ENCODE data around the gene AGBL5.
"Not testable (repeated sequence)": the region's sequence is repeated elsewhere in the genome, so short reads cannot be mapped to it uniquely, and the experiment has no call there.

AGBL5 gene

DNA sequence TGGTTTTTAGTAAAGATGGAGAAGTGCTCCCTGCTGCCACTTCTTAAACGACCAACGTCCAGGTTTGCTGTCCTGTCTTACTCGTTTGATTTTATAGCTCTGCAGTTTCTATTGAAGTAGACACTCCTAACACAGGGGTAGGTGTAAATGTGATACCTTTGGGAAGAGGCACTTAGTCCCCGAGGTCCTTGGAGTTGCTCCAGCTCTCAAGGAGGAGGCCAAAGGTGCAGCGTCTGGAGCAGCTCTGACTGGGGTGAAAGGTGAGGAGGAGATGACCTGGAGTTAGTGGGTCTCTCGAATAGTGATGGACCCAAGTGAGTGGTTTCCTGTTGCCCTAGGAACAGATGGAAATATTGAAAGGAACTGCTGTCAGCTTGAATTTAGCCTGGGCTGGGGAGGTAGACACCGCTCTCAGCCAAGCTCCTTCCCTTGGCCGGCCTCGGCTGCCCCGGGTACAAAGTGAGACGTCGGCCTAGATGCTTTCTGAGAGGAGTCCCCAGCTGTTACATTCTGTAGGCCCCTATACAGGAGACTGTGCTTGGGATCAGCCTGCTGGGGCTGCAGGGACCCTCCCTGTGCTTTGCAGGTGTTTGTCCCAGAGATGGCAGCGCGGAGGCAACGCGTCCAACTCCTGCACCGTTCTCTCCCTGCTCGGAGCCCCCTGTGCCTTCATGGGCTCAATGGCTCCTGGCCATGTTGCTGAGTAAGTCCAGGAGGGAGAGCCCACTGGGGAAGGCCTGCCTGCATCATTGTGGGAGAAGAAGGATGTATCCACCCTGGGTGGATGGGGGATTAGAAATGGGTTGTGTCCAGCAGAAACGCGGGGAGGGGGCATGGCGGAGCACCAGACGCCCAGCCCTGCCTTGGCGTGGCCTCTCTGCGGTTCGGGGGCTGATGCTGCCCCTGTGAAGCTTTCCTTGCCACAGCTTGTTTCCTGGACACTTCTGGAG, 40.6 kb downstream of the AGBL5 start:
- no peak for DNase-seq (ENCODE audit: low read depth, low spot score)

DNA sequence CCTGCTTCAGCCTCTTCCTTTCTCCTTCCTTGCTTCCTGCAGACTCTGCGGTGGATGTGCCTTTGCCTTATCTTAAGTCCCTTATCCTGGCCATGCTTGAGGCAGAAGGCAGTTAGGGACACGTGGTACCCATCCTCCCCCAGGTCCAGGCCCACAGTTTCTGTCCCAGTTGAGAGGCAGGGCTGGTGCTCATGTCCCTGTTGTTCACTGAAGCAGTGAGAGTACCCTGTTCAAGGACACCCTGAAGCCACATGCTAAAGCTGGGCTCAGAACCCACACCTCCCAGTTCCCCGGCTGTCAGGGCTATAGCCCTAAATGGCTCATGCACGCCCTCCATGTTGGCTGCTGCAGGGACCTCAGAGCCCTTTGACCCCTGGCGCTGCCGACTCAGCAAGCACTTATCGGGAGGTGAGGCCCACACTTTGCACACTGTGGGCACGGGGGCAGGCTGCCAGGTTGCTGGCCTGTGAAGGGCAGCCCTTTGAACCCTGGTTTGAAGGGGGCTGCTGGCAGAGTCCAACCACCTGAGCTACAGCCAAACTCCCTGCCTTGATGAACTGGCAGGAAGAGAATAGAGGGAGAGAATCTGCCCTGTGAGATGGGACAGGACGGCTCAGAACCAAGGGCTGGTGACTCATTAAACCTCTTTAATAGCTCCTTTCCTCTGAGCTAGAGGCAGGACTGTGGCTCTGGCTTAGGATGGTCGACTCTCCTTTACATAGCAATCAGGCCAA, 41.4 kb downstream of the AGBL5 start:
- DNase-seq (ENCODE audit: low read depth, low spot score) = no peak

DNA sequence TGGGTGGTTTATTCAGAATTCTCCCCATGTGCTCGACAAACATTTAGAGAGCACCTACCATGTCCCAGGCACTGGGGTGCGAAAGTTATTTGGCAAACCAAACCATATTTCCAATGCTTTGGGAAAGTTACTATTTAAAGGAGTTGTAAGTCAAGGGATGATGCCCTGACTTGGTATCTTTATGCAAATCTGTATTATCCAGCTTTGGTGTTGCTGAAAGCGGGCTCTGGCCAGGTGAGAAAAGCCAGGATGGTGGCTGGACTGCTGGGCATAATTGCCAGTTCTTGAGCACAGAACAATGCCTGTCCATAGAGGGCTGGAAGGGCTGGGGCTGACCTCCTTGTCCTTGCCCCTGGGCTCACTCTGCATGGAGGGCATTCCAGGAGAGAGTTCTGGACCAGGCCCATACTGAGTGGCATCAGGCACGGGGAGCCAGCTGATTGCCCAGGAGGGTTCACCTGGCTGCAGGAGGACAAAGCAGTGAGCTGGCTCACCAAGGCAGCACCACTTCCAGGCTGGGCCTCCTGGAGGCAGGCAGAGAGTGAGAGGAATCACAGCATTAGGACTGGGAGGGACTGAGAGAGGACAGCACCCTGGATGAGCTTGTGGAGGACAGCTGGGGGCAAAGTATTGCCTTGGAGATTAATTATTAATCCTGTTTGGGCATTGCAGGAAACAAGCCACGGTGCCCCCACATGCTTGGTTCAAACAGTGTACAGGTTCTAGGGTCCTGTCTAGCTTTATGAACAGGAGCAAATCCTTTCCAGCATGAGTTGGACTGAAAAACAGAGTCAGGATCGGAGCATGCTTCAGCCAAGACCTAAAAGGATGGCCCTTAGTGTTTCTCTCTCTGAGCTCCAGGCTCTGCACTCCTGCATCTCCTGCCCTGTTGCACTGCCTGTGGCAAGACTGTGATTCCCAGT, 42.2 kb downstream of the AGBL5 start:
- no peak for DNase-seq (ENCODE audit: low read depth, low spot score)

DNA sequence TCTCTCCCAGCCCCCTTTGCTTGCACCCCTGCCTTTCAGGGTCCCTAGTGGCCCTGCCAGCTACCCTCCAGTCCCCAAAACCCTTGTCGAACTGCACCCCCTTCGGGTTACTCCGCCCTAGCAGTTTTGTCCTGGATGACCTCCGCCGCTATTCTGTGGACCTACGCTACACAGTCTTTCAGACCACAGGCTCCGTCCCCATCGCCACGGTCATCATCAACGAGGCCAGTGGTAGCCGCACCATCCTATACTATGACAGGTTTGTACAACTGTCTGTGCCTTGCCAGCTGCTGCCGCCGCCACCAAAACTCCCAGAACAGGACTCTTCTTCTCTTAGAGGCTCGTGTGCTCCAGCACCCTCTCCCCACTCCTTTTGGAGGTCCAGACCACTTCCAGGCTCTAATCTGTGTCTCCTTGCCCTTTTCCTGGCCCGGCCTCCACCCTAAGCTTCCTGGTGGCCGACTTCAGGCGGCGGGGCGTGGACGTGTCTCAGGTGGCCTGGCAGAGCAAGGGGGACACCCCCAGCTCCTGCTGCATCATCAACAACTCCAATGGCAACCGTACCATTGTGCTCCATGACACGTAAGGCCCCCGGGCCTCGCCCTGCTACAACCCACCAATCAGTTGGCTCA, 43.0 kb downstream of the AGBL5 start:
- no peak for DNase-seq (ENCODE audit: low read depth, low spot score)

DNA sequence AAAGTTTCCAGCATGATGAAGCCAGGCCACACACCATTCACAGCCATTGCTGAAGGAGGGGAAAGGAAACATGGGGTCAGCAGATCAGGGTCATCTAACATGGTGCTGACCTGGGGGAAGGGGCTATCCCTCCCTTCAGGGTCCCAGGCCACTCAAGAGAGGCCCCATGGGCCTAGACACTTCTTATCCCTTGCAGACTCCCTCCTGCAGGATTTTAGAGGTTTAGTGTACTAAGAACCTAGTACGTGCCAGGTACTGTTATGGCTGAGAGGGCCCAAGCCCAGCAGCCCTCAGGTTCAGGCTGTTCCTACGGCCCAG, 43.9 kb downstream of the AGBL5 start:
- no peak for DNase-seq (ENCODE audit: low read depth, low spot score)

DNA sequence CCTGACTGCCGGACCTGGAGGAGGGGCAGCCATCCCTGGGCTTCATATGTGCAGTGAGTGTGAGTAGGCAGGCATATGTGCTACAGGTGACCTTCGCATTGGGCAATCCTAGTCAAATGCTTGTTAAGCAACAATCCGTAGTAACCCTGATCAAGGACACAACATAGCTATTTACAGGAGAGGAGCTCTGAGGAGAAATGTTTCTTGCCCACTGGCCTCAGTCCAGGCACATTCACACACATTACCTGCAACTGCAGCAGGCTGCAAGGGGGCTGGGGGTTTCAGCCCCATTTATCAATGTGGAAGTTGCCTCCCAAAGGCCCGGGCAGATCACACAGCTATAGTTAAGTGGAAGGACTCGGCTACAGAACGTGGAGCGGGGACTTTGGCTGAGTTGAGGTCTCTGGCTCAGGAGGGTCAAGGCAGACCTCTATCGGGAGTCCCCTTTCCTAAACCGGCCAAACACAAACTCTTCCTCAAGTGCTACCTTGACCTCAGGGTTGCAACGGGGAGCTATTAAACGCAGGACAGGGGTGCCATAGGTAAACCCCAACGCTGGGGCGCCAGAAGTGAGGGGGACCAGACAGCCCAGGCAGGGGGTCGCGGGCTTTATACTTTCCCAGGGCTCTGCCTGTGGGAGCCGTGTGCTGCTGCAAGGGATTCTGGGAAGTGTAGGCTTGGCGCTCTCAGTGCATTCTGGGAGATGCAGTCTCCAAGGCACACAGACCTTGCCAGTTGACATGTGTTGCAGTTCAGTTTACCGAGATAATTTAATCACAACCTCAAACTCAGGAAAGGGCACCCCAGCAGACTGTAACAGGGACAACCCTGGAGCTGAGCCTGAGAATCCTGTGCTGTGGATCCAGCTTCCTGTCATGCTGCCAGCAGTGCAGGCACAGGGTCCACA, 44.5 kb downstream of the AGBL5 start:
- no peak for DNase-seq (ENCODE audit: low read depth, low spot score)

DNA sequence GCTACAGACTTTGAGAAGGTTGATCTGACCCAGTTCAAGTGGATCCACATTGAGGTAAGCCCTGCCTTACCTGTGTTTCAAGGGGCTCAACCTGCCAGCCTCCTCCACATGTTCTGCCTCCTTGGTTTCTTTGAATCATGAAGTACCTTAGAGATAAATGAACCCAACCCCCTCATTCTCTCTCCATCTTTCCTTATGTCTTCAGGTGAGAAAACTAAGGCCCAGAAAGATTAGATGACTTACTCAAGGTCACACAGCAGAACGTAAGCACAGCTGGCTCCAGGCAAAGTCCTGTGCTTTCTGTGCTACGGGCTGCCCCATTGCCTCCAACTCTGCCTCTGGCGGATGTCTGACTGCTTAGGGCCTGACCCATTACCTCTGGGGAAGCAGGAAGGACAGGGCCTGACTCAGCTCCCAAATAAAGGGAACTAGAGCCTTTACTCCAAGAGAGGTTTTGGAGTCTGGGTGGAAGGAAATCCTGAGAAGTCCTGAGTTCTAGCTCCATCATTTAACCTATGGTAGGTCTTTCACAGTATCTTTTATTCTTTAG, 45.4 kb downstream of the AGBL5 start:
- DNase-seq (ENCODE audit: low read depth, low spot score) = no peak

DNA sequence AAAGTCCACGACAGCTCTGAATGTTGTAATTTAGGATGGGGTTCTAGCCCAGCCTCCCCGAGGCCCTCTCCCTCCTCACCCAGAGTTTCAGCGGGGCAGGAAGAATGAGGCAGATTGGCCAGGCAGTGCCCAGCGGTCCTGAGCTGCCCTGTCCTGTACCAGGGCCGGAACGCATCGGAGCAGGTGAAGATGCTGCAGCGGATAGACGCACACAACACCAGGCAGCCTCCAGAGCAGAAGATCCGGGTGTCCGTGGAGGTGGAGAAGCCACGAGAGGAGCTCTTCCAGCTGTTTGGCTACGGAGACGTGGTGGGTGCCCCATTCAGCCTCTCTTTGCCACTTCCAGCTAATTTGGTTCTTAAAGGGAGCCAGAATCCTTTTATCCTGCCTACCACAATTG, 45.9 kb downstream of the AGBL5 start:
- no peak for DNase-seq (ENCODE audit: low read depth, low spot score)

DNA sequence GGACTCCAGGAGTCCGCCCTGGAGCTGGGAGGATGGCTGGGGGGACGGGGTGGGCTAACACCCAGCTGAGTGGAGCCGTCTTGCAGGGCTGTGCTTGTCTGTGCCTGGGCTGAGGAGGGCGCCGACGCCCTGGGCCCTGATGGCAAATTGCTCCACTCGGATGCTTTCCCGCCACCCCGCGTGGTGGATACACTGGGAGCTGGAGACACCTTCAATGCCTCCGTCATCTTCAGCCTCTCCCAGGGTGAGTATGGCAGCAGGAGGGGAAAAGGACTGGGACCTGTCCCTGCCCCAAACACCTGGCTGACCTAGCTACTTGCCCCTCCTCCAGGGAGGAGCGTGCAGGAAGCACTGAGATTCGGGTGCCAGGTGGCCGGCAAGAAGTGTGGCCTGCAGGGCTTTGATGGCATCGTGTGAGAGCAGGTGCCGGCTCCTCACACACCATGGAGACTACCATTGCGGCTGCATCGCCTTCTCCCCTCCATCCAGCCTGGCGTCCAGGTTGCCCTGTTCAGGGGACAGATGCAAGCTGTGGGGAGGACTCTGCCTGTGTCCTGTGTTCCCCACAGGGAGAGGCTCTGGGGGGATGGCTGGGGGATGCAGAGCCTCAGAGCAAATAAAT, 48.0 kb downstream of the AGBL5 start:
- DNase-seq (ENCODE audit: low read depth, low spot score) = no peak

DNA sequence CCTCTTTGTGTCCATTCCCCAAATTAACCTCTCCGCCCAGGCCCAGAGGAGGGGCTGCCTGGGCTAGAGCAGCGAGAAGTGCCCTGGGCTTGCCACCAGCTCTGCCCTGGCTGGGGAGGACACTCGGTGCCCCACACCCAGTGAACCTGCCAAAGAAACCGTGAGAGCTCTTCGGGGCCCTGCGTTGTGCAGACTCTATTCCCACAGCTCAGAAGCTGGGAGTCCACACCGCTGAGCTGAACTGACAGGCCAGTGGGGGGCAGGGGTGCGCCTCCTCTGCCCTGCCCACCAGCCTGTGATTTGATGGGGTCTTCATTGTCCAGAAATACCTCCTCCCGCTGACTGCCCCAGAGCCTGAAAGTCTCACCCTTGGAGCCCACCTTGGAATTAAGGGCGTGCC, 48.6 kb downstream of the AGBL5 start:
- no peak for DNase-seq (ENCODE audit: low read depth, low spot score)

DNA sequence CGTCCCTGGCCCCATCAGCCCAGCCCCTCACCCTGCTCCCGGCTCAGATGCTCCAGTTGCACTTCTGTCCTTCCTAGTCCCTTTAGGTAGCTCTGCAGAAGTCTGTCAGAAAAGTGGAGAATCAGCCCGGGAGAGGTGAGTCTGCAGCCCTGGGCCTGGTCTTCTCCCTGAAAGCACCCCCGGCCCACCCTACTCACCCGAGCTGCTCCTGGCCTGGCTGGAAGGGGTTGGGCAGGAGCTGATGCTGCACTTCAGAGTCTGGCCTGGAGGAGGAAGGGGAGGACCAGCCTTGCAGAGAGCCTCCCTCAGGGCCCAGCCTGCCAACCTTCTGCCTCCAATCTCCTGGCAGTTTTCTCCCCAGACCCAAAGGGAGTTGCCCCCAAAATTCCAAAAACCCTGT, 50.9 kb downstream of the AGBL5 start:
- DNase-seq (ENCODE audit: low read depth, low spot score) = no peak

DNA sequence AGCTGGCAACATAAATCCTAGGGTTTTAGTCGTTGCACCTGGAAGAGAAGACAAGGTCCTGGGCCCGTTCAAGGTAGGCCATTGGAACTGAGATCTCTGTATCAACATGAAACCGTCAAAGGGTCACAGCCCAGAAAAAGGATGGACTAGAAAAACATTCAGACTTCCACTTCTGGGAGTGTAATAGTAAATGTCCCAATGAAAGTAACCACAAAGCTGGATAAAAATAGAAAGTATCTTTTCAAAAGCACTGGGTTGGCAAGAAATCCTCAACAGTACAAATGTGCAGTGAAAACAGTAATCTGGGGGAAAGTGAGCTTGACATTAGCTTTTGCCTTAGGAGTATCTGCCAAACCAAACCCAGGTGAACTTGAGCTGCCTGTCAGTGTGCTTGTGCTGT, 54.5 kb downstream of the AGBL5 start:
- no peak for DNase-seq (ENCODE audit: low read depth, low spot score)

DNA sequence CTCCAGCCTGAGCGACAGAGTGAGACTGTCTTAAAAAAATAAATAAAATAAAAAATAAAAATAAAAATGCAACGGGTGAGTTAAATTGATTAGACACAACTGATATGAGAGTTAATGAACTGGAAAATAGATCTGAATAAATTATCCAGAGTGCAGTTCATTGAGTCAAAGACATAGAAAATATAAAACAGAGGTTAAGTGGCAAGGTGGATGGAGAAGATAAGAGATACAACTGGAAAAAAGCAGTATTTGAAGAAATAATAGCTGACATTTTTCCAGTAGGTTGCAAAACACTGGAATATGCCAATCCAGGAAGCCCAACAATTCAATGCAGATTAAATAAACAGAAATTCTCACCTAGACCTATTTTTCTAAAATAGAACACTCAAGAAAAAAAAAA, 56.8 kb downstream of the AGBL5 start:
- no peak for DNase-seq (ENCODE audit: low read depth, low spot score)

DNA sequence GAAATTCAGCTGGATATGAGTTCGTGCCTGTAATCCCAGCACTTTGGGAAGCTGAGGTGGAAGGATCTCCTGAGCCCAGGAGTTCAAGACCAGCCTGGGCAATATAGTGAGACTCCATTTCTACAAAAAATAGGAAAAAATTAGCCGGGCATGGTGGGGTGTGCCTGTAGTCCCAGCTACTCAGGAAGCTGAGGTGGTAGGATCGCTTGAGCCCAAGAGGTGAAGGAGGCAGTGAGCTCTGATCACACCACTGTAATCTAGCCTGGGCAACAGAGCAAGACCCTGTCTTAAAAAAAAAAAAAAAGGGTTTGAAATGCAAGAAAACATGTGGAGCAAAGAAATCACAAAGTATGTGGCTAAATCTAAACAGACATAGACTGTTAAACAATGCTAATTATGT, 57.6 kb downstream of the AGBL5 start:
- no peak for DNase-seq (ENCODE audit: low read depth, low spot score)

DNA sequence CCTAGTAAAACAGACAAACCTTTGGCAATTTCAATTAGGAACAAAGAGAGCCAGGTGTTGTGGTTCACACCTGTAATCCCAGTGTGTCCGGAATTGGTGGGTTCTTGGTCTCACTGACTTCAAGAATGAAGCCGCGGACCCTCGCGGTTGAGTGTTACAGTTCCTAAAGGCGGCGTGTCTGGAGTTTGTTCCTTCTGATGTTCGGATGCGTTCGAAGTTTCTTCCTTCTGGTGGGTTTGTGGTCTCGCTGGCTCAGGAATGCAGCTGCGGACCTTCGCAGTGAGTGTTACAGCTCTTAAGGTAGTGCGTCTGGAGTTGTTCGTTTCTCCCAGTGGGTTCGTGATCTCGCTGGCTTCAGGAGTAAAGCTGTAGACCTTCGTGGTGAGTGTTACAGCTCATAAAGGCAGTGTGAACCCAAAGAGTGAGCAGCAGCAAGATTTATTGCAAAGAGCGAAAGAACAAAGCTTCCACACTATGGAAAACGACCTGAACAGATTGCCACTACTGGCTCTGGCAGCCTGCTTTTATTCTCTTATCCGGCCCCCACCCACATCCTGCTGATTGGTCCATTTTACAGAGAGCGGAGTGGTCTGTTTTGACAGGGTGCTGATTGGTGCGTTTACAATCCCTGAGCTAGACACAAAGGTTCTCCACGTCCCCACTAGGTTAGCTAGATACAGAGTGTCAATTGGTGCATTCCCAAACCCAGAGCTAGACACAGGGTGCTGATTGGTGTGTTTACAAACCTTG, 59.3 kb downstream of the AGBL5 start:
- not testable (repeated sequence) for DNase-seq (ENCODE audit: low read depth, low spot score)

DNA sequence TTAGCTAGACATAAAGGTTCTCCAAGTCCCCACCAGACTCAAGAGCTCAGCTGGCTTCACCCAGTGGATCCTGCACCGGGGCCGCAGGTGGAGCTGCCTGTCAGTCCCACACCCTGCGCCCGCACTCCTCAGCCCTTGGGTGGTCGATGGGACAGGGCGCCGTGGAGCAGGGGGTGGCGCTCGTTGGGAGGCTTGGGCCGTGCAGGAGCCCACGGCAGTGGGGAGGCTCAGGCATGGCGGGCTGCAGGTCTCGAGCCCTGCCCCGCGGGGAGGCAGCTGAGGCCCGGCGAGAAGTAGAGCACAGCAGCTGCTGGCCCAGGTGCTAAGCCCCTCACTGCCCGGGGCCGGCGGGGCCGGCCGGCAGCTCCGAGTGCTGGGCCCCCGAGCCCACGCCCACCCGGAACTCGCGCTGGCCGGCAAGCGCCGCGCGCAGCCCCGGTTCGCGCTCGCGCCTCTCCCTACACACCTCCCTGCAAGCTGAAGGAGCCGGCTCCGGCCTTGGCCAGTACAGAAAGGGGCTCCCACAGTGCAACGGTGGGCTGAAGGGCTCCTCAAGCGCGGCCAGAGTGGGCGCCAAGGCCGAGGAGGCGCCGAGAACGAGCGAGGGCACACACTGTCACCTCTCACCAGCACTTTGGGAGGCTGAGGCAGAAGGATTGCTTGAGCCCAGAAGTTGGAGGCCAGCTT, 60.1 kb downstream of the AGBL5 start:
- not testable (repeated sequence) for DNase-seq (ENCODE audit: low read depth, low spot score)

DNA sequence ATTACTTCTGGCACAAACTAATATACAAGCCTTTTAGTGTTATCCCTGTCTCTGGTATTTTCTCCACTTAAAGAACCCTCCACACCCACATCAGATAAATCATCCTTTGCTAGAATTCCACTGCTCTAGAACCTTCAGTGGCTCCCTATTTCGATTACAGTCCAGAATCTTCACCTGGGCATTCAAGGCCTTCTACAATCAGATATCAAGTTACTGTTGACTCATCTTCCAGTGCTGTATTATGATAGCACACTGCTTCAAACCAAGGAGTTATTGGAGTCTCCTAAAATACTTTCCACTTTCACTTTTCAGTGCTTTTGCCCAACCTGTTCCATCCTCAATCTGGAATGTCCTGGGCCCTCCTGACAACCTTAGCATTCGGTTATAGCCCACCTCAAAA, 64.1 kb downstream of the AGBL5 start:
- no peak for DNase-seq (ENCODE audit: low read depth, low spot score)

DNA sequence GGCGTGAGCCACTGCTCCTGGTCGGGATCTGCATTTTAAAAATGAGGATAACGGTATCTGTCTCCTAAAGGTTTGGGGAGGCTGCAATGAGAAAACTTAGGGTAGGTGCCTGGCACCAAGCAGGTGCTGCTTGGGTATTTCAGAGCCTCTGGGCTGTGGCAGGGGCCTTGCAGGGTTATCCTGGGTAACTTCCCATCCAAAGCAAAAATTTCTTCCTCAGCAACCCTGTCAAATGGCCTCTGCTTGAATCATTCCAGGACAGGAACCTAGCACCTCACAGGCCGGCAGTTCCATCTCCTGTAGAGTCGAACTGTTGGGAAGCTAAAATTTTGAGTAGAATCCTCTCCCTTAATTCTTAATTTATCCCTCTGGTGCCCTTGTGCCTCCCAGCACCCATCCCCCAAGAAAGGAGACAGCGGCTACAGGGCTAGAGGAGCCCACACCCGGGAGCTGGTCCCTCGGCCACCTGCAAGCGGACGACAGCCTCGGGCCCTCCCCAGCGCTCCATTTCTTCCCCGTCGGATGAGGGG, 66.6 kb downstream of the AGBL5 start:
- no peak for DNase-seq (ENCODE audit: low read depth, low spot score)
